ENCODE data around the gene FAM53A.

- TF ChIP-seq CTCF (IDR thresholded peaks at IDR 0.05) (no peak), EP300 (IDR thresholded peaks at IDR 0.05) (no peak)
Measured at GRCh38 chr4:1602655-1603412, 81.3 kb downstream of the FAM53A start.
